Vagina (tissue), 2 donors: ENCODE data around the gene FGFRL1.

Experiments used
- POLR2A ChIP-seq, 2 donors: fragments of 450-650 bp; IDR thresholded peaks; one replicate each; pipeline ENCODE4 v1.6.1; 2017; ENCODE audit warnings: antibody characterized with exemption in 2 of 2, mild to moderate bottlenecking in 2 of 2, moderate library complexity in 2 of 2
- POLR2AphosphoS5 ChIP-seq, 2 donors: sonication (generic); formaldehyde crosslinking; IDR thresholded peaks; one replicate each; pipeline ENCODE4 v1.9.0; 2017; ENCODE audit warnings: antibody characterized with exemption in 2 of 2, mild to moderate bottlenecking in 2 of 2, low read depth in 1 of 2; ENCODE audit not compliant: insufficient read depth in 1 of 2
- TF ChIP-seq, protein P1 (sequence below), 3 experiments: fragments of 450-650 bp in 2 of 3; fragments of 200-600 bp in 1 of 3; sonication (generic) in 1 of 3; IDR thresholded peaks; one replicate each; pipeline ENCODE4 v1.5.1; 2017 to 2019; ENCODE audit warnings: antibody characterized with exemption in 3 of 3, mild to moderate bottlenecking in 2 of 3, moderate library complexity in 2 of 3

DNA sequence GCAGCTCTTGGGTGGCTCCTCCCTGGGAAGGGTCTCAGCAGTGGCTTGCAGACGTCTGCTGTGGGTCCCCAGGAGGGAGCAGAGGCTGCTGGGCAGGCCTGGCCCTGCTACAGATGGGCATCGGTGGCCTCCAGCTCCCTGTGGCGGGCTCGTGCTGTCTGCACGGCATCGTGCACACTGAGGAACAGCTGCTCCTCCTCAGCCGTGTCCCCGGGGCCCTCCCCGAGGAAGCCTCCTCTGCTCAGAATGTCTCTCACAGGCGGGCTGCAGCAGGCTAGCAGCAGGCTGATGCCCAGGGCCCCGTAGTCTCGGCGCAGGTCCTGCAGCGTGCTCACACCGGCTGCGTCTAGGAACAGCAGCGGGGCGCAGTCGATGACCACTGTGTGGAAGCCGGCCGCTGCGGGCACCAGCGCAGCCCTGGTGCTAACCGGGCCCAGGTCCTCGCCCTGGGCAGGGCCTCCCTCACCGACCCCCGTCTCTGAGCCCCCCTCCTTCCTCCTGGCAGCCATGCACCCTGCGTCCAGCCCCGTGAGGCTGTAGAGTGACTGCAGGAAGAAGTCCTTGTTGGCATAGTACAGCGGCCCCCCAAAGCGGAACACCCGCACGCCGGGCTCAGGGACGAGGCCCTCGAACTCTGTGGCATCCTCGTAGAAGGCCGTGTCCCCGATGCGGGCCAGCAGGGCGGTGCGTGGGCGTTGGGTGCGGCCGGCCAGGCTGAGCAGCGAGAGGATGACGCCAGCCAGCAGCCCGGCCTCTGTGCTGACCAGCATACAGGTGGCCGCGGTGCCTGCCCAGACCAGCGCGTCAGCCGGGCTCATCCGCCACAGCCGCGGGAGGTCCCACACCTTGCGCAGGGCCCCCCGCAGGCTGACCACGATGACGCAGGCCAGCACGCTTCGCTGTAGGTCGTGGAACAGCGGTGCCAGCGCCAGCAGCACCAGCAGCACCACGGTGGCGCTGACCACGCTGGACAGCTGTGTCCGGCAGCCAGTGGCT is 22.4 kb upstream of the FGFRL1 start:
- TF ChIP-seq, protein P1, sequence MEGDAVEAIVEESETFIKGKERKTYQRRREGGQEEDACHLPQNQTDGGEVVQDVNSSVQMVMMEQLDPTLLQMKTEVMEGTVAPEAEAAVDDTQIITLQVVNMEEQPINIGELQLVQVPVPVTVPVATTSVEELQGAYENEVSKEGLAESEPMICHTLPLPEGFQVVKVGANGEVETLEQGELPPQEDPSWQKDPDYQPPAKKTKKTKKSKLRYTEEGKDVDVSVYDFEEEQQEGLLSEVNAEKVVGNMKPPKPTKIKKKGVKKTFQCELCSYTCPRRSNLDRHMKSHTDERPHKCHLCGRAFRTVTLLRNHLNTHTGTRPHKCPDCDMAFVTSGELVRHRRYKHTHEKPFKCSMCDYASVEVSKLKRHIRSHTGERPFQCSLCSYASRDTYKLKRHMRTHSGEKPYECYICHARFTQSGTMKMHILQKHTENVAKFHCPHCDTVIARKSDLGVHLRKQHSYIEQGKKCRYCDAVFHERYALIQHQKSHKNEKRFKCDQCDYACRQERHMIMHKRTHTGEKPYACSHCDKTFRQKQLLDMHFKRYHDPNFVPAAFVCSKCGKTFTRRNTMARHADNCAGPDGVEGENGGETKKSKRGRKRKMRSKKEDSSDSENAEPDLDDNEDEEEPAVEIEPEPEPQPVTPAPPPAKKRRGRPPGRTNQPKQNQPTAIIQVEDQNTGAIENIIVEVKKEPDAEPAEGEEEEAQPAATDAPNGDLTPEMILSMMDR (IDR thresholded peaks at IDR 0.05) = no peak
- TF ChIP-seq POLR2AphosphoS5 (IDR thresholded peaks at IDR 0.05; ENCODE audit: insufficient read depth in 1 of 2, low read depth in 1 of 2) = no peak
- no peak for TF ChIP-seq POLR2A (IDR thresholded peaks at IDR 0.05)
